Ishikawa (cell line): ENCODE measurements around the gene USB1.

Source experiments
- CEBPB ChIP-seq: IDR thresholded peaks from 2 replicates; pipeline ENCODE4 v1.6.1; 2012
- CREB1 ChIP-seq: IDR thresholded peaks from 2 replicates; pipeline ENCODE4 v1.6.1; 2012; ENCODE audit warnings: low read depth
- EGR1 ChIP-seq: IDR thresholded peaks from 2 replicates; pipeline ENCODE4 v1.6.1; 2012
- EP300 ChIP-seq: IDR thresholded peaks from 2 replicates; pipeline ENCODE4 v1.6.1; 2012; ENCODE audit warnings: borderline replicate concordance
- FOXM1 ChIP-seq: IDR thresholded peaks from 2 replicates; pipeline ENCODE4 v1.6.1; 2012; ENCODE audit warnings: low read depth, borderline replicate concordance
- NFIC ChIP-seq: IDR thresholded peaks from 2 replicates; pipeline ENCODE4 v1.6.1; 2012
- RAD21 ChIP-seq: IDR thresholded peaks from 2 replicates; pipeline ENCODE4 v1.6.1; 2012; ENCODE audit warnings: low read depth
- TAF1 ChIP-seq: IDR thresholded peaks from 2 replicates; pipeline ENCODE4 v1.6.1; 2012; ENCODE audit warnings: low read depth, mild to moderate bottlenecking
- TCF12 ChIP-seq: IDR thresholded peaks from 2 replicates; pipeline ENCODE4 v1.6.1; 2012; ENCODE audit warnings: low read depth
- TEAD4 ChIP-seq: IDR thresholded peaks from 2 replicates; pipeline ENCODE4 v1.6.1; 2012
- YY1 ChIP-seq: IDR thresholded peaks from 2 replicates; pipeline ENCODE4 v1.6.1; 2012; ENCODE audit warnings: low read depth
- ZBTB7A ChIP-seq: IDR thresholded peaks from 2 replicates; pipeline ENCODE4 v1.6.1; 2012; ENCODE audit warnings: low read depth
- TF ChIP-seq, protein P1 (sequence below): IDR thresholded peaks from 2 replicates; pipeline ENCODE4 v1.6.1; 2012
- TF ChIP-seq, protein P2 (sequence below): IDR thresholded peaks from 2 replicates; pipeline ENCODE4 v1.6.1; 2012; ENCODE audit warnings: low read depth, mild to moderate bottlenecking
- TF ChIP-seq, protein P3 (sequence below): IDR thresholded peaks from 2 replicates; pipeline ENCODE4 v1.6.1; 2012

USB1 gene

DNA sequence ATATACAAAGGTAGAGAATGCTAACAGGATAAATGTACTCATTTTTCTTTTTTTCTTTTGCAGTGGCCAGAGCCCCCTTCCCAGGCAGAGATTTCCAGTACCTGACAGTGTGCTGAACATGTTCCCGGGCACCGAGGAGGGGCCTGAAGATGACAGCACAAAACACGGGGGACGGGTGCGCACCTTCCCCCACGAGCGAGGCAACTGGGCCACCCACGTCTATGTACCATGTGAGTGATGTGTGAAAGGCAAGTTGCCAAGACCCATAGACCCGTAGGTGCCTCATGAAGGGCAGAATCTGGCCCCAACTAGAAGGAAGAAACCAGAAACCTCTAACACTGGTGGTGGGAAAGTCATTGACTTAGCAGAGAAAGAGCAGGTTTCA, 1.2 kb downstream of the USB1 start:
- TF ChIP-seq CEBPB (no peak), YY1 (no peak), EGR1 (no peak), ZBTB7A (no peak), CREB1 (no peak), TEAD4 (no peak), FOXM1 (no peak), TCF12 (no peak), TAF1 (no peak), EP300 (no peak), RAD21 (no peak), NFIC (no peak)
- TF ChIP-seq, protein P1, sequence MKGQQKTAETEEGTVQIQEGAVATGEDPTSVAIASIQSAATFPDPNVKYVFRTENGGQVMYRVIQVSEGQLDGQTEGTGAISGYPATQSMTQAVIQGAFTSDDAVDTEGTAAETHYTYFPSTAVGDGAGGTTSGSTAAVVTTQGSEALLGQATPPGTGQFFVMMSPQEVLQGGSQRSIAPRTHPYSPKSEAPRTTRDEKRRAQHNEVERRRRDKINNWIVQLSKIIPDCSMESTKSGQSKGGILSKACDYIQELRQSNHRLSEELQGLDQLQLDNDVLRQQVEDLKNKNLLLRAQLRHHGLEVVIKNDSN, result no peak
- TF ChIP-seq, protein P2, sequence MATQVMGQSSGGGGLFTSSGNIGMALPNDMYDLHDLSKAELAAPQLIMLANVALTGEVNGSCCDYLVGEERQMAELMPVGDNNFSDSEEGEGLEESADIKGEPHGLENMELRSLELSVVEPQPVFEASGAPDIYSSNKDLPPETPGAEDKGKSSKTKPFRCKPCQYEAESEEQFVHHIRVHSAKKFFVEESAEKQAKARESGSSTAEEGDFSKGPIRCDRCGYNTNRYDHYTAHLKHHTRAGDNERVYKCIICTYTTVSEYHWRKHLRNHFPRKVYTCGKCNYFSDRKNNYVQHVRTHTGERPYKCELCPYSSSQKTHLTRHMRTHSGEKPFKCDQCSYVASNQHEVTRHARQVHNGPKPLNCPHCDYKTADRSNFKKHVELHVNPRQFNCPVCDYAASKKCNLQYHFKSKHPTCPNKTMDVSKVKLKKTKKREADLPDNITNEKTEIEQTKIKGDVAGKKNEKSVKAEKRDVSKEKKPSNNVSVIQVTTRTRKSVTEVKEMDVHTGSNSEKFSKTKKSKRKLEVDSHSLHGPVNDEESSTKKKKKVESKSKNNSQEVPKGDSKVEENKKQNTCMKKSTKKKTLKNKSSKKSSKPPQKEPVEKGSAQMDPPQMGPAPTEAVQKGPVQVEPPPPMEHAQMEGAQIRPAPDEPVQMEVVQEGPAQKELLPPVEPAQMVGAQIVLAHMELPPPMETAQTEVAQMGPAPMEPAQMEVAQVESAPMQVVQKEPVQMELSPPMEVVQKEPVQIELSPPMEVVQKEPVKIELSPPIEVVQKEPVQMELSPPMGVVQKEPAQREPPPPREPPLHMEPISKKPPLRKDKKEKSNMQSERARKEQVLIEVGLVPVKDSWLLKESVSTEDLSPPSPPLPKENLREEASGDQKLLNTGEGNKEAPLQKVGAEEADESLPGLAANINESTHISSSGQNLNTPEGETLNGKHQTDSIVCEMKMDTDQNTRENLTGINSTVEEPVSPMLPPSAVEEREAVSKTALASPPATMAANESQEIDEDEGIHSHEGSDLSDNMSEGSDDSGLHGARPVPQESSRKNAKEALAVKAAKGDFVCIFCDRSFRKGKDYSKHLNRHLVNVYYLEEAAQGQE, result no peak
- TF ChIP-seq, protein P3, sequence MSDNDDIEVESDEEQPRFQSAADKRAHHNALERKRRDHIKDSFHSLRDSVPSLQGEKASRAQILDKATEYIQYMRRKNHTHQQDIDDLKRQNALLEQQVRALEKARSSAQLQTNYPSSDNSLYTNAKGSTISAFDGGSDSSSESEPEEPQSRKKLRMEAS, result no peak

DNA sequence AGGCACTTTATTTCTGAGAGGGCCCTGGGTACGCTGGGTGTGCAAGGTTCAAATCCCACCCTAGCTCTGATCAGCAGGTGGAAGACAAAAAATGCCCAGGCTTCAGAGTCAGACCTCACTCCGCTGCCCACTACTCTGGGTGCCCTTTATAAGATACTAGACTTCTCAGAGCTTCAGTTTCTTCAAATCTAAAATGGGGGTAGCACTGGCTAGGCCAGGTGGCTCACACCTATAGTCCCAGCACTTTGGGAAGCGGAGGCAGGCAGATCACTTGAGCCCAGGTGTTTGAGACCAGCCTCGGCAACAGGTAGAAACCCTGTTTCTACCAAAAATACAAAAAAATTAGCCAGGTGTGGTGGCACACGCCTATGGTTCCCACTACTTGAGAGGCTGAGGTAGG, 1.7 kb downstream of the USB1 start:
- TF ChIP-seq, protein P3, result no peak
- TF ChIP-seq EP300 (no peak), YY1 (no peak), CEBPB (no peak), NFIC (no peak), FOXM1 (no peak), TAF1 (no peak), TCF12 (no peak), TEAD4 (no peak), CREB1 (no peak), ZBTB7A (no peak)

DNA sequence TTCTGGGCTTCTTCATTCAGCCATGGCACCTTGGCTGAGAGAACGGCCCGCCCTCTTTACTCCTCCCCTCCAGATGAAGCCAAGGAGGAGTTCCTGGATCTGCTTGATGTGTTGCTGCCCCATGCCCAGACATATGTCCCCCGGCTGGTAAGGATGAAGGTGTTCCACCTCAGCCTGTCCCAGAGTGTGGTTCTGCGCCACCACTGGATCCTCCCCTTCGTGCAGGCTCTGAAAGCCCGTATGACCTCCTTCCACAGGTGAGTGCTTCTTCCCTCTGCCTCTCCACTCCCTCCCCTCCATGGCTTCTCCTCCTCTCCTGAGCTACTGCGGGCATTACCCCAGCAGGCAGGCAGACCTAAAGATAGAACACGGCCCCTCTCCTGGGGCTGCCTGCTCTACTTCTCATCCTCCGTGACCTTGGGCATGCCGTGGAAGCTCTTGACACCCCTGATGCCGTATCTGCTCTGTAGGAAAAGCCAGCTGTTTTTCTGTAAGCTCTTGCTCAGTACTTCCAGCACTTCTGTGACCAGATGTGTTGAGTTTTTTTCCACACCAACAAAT, 8.7 kb downstream of the USB1 start:
- no peak for TF ChIP-seq FOXM1

DNA sequence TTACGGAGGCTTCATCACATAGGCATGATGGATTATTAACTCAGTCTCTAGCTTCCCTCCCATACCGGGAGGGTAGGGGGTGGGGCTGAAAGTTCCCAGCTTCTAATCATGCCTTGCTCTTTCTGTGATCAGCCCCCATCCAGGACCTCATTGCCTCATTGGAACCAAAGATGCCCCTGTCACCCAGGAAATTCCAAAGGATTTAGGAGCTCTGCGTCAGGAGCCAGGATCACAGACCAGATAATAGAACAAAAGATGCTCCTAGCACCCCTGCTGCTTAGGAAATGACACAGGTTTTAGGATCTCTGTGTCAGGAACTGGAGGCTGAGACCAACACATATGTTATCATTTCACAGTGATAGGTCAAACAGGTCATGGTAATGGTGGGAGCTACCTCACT, 9.7 kb downstream of the USB1 start:
- TF ChIP-seq YY1 (no peak), EP300 (no peak), CEBPB (no peak), ZBTB7A (no peak)
- TF ChIP-seq, protein P3, result no peak

DNA sequence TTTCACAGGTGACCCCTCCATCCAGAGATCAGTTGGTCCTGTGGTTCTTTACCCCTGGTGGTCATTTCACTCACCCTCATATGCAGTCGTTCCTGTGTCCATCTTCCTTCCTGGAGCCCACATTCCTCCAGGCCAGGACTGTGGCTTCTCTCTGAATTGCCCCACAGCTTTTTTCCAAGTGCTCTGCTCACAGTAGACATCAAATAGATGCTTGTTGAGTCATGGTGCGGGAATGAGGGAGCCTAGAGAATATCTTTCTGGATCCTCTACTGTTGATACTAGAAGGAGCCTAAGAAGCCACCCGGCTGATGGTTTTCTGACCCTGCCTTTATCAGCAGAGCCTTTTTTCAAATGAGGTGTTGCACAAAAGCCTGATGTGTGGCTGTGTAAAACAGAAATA, 10.4 kb downstream of the USB1 start:
- TF ChIP-seq TEAD4, result no peak
- no peak for TF ChIP-seq NFIC
- no peak for TF ChIP-seq EP300
- TF ChIP-seq, protein P2, result no peak
- TF ChIP-seq FOXM1, result no peak
- TF ChIP-seq CEBPB, result no peak
- TF ChIP-seq, protein P3, result no peak
- no peak for TF ChIP-seq ZBTB7A
- no peak for TF ChIP-seq RAD21
- no peak for TF ChIP-seq TCF12
- no peak for TF ChIP-seq TAF1
- no peak for TF ChIP-seq YY1
- TF ChIP-seq CREB1, result no peak
- TF ChIP-seq EGR1, result no peak
- TF ChIP-seq, protein P1, result no peak

DNA sequence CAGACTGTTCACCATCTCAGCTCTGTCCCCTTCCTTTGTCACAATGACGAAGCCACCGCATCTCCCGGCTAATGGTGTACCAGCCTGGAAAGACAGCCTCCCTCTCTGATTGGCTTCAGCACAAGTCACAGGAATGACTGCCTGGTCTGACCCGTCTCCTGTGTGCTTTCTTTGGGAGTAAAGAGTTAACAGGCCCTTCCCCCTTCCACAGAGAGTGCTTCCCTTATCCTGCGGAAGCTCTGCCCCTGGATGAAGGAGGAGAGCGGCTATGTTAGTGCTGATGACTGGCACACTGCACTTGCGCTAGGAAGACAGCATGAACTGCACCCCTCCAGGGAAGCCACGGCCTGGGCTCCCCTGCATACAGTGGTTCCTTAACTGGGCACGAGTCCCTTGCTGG, 11.3 kb downstream of the USB1 start:
- no peak for TF ChIP-seq FOXM1
- TF ChIP-seq, protein P3, result no peak
- no peak for TF ChIP-seq CREB1
- TF ChIP-seq, protein P2, result no peak
- TF ChIP-seq, protein P1, result no peak
- no peak for TF ChIP-seq ZBTB7A
- no peak for TF ChIP-seq TAF1
- no peak for TF ChIP-seq TCF12
- TF ChIP-seq CEBPB, result no peak
- TF ChIP-seq RAD21, result no peak
- no peak for TF ChIP-seq EP300
- TF ChIP-seq YY1, result no peak
- TF ChIP-seq EGR1, result no peak
- TF ChIP-seq TEAD4, result no peak
- TF ChIP-seq NFIC, result no peak
